WTC11 (cell line): ENCODE measurements around the gene RPL13. TPM values are rescaled to one million over a fixed set of nuclear protein-coding genes. Genes with fewer than 3 reads are reported as not detected.

Source experiments
- ATAC-seq: fragments of 200-7000 bp; cut with Tn5 transposase; 2 replicates; pipeline ENCODE4 v1.10.0; 2021; ENCODE audit warnings: mild to moderate bottlenecking, moderate library complexity
- CTCF ChIA-PET: fragments of 300-600 bp; sonication (Branson Sonifier 250); formaldehyde crosslinking; loops from one replicate; lab custom pipeline; 2021; ENCODE audit warnings: antibody characterized with exemption; lab: Charles Lee
- POLR2A ChIA-PET: fragments of 350-600 bp; sonication (Branson Sonifier 250); formaldehyde crosslinking; loops from one replicate; lab custom pipeline; 2021; ENCODE audit warnings: antibody characterized with exemption; lab: Charles Lee
- DNase-seq: peaks from one replicate; pipeline ENCODE4 v3.0.0; 2021; ENCODE audit warnings: low spot score
- H3K27ac Mint-ChIP-seq: 2 replicates; pipeline ENCODE4 v1.8.0; 2021; ENCODE audit warnings: mixed read lengths
- H3K27me3 Mint-ChIP-seq: 2 replicates; pipeline ENCODE4 v1.8.0; 2021; ENCODE audit warnings: low read depth, mild to moderate bottlenecking, moderate library complexity, mixed read lengths
- H3K36me3 Mint-ChIP-seq: 2 replicates; pipeline ENCODE4 v1.8.0; 2021; ENCODE audit warnings: mixed read lengths
- H3K4me1 Mint-ChIP-seq: 2 replicates; pipeline ENCODE4 v1.8.0; 2022; ENCODE audit warnings: mixed read lengths
- H3K4me3 Mint-ChIP-seq: 2 replicates; pipeline ENCODE4 v1.8.0; 2021; ENCODE audit warnings: mild to moderate bottlenecking, moderate library complexity, mixed read lengths
- H3K9me3 Mint-ChIP-seq: 2 replicates; pipeline ENCODE4 v1.8.0; 2021; ENCODE audit warnings: mixed read lengths
- CBFB ChIP-seq: sonication (generic); formaldehyde crosslinking; IDR thresholded peaks from 2 replicates; pipeline ENCODE4 v1.8.1; 2022; ENCODE audit warnings: mild to moderate bottlenecking, low read depth, missing genetic modification reagents
- CREB1 ChIP-seq: sonication (generic); formaldehyde crosslinking; IDR thresholded peaks from 2 replicates; pipeline ENCODE4 v1.8.0; 2023; ENCODE audit warnings: mild to moderate bottlenecking, missing genetic modification reagents
- ELF4 ChIP-seq: sonication (generic); formaldehyde crosslinking; IDR thresholded peaks from 2 replicates; pipeline ENCODE4 v1.8.1; 2022; ENCODE audit warnings: low read depth, mild to moderate bottlenecking, moderate library complexity, missing genetic modification reagents
- ESRRA ChIP-seq: sonication (generic); formaldehyde crosslinking; IDR thresholded peaks from 2 replicates; pipeline ENCODE4 v1.8.1; 2022; ENCODE audit warnings: mild to moderate bottlenecking, missing genetic modification reagents, borderline replicate concordance
- ETV6 ChIP-seq: sonication (generic); formaldehyde crosslinking; IDR thresholded peaks from 2 replicates; pipeline ENCODE4 v1.8.1; 2022; ENCODE audit warnings: mild to moderate bottlenecking, missing genetic modification reagents
- FOXP1 ChIP-seq: sonication (generic); formaldehyde crosslinking; IDR thresholded peaks from 2 replicates; pipeline ENCODE4 v1.8.0; 2022; ENCODE audit warnings: missing genetic modification reagents, mild to moderate bottlenecking, moderate library complexity, borderline replicate concordance
- HMGA2 ChIP-seq: fragments of 250-450 bp; sonication (Bioruptor Pico); IDR thresholded peaks from 2 replicates; pipeline ENCODE4 v1.4.0; 2021; ENCODE audit warnings: mild to moderate bottlenecking, moderate library complexity
- IRF2 ChIP-seq: sonication (generic); formaldehyde crosslinking; IDR thresholded peaks from 2 replicates; pipeline ENCODE4 v1.8.0; 2022; ENCODE audit warnings: low read depth, missing genetic modification reagents, borderline replicate concordance
- MXD4 ChIP-seq: fragments of 250-450 bp; sonication (Bioruptor Pico); IDR thresholded peaks from 2 replicates; pipeline ENCODE4 v1.8.0; 2021; ENCODE audit warnings: mild to moderate bottlenecking, moderate library complexity, borderline replicate concordance
- SMAD4 ChIP-seq: sonication (generic); formaldehyde crosslinking; IDR thresholded peaks from 2 replicates; pipeline ENCODE4 v1.8.0; 2022; ENCODE audit warnings: mild to moderate bottlenecking, missing genetic modification reagents
- SP1 ChIP-seq: sonication (generic); formaldehyde crosslinking; conservative IDR thresholded peaks from 2 replicates; pipeline ENCODE4 v1.8.1; 2022; ENCODE audit warnings: missing genetic modification reagents
- TCF7 ChIP-seq: sonication (generic); formaldehyde crosslinking; IDR thresholded peaks from 2 replicates; pipeline ENCODE4 v1.8.0; 2022; ENCODE audit warnings: mild to moderate bottlenecking, low read depth, missing genetic modification reagents, moderate library complexity
- TEAD1 ChIP-seq: sonication (generic); formaldehyde crosslinking; IDR thresholded peaks from 2 replicates; pipeline ENCODE4 v1.8.0; 2022; ENCODE audit warnings: mild to moderate bottlenecking, missing genetic modification reagents
- total RNA-seq: library from RNA; stranded (reverse); gene quantifications from 3 replicates; pipeline ENCODE4 v1.2.3, GENCODE V29; 2021
- TF ChIP-seq, protein P1 (sequence below): sonication (generic); formaldehyde crosslinking; IDR thresholded peaks from 2 replicates; pipeline ENCODE4 v1.8.1; 2022; ENCODE audit warnings: low read depth, missing genetic modification reagents, borderline replicate concordance
- TF ChIP-seq, protein P2 (sequence below): sonication (generic); formaldehyde crosslinking; IDR thresholded peaks from 2 replicates; pipeline ENCODE4 v1.8.0; 2023; ENCODE audit warnings: mild to moderate bottlenecking, missing genetic modification reagents
- TF ChIP-seq, protein P3 (sequence below): fragments of 250-450 bp; sonication (Bioruptor Pico); IDR thresholded peaks from 2 replicates; pipeline ENCODE4 v1.9.0; 2021; ENCODE audit warnings: mild to moderate bottlenecking, borderline replicate concordance
- TF ChIP-seq, protein P4 (sequence below): sonication (generic); formaldehyde crosslinking; conservative IDR thresholded peaks from 2 replicates; pipeline ENCODE4 v1.8.1; 2022; ENCODE audit warnings: mild to moderate bottlenecking, missing genetic modification reagents
- TF ChIP-seq, protein P5 (sequence below): sonication (generic); formaldehyde crosslinking; IDR thresholded peaks from 2 replicates; pipeline ENCODE4 v1.8.1; 2022; ENCODE audit warnings: mild to moderate bottlenecking, missing genetic modification reagents, moderate library complexity, borderline replicate concordance

Gene RPL13
- total RNA-seq, 1 experiment from 2014 or later, result 2,631 TPM

DNA sequence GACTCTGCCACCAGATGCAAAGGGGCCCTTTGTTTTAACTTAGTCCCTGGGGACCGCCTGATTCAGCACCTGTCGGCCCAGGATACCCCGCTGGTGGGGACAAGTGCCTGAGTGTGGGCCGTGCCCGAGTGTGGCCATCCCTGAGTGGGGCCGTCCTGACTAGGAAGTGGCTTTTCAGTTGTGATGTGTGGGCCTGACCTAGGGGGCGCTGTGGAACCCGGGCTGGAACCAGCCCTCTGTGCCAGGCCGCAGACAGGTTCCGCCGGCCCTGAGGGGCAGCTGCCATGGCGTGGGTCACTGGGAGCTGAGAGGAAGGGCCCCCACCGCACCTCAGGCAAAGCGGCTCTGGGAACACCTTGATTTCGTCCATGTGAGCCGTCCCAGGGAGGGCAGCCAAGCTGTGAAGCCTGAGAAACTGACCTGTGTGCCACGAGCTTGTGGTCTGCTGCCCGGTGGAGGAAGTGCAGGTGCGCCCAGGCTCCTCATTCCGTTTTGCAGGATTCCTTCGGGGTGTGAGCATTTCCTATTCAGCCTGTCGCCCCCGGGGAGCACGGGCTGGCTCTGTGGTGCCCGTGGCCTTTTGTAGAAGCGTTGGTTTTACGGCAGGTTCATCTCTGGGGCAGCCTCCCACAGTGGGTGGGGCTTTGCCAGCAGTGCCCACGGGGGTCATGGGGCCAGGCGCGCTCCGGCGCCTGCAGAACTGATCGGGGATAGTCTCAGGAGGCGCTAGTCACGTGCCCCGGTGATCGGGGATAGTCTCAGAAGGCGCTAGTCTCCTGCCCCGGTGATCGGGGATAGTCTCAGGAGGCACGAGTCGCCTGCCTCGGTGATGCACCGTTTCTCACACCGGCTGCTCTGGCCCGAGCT is 5.3 kb downstream of the RPL13 start (continued):
- peak; percentile 51; the same call in 1 of the 2 replicates for TF ChIP-seq TEAD1 (CRISPR knock-in tag)
- TF ChIP-seq IRF2, result no peak
- TF ChIP-seq, all 79 proteins: peak for 40

DNA sequence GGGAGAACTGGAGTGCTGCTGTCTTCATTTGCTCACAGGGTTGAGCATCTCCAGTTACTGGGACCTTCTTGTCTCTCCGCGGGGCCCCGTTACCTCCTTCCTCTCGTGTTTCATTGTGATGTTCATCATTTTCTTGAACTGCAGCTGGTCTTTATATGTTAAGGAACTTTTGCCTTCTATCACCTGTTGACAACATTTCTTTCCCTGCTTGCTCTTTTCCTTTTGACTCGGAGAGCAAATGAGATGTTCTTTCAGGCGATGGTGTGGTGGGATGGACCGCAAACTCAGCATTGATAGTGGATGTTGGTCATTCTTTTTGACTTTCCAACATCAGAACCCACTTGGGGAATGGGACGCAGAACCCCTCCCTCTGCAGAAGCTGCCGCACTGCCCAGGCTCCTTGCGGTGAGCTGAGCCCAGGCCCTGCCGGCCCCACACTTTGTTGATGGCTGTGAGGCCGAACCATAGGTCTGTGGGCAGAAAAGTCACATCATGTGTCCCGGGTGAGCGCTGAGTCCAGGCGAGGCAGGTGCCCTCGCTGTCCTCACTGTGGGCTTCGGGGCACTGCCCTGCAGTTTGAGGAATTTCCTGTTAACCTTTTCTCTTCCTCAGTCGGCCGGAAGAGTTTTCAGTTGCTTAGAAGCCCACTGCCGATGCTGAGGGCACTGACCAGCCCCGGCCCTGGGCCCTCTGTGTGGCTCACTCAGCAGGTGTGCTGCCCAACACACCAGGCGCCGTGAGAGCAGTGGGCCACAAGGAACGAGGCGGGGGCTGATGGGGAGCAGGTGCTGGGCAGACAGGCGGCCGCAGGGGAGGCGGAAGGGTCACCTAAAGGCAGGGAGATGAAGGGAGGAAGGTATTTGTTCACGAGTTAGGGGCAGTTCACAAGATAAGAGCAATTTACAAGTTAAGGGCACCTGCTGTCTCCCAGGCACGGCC is 7.4 kb downstream of the RPL13 start:
- CTCF ChIA-PET, result interaction anchor here (0.6 to 2.7 kb wide), 3 partner anchors 11 to 48 kb away, joined by 3 to 21 read pairs (median 3); no protein-coding TSS in a partner anchor
- ATAC-seq, result no peak

DNA sequence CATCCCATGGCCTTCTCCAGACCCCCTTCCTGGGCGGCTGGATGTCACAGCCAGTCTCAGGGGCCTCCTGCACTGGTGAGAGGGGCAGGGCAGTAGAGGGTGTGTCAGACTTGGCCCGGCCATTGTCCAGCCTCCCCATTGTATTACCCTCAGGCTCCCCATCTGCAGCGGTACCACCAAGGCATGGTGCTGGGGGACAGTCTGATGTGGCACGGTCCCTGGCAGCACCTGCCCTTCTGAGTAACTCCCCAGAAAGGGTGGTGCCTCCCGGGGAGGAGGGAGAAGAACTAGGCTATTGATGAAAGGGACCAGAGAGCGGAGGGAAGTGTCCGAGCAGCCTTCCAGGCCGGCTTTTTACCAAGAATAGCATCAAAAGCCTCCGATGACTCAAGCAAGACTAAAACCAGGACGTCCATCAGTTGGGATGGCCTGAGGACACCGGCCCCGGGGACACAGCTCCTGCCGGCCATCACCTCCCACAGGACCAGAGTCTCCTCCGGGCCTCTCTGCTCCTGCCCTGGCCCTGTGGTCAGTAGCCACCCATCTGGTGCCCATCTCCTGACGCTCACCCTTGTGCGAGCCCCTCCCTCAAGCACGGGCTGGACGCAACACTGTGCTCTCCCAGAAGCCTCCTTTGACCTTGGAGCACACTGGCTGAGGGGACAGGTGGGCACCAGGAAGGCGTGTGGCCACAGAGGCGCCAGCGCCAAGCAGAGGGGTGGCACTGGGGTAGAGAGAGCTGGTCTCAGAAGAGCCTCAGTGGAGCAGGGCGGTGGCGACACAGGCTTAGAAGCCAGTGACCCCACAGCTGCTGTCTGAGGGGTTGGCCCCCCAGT is 9.2 kb downstream of the RPL13 start:
- Mint-ChIP-seq H3K27me3 (peaks cover under 1% of the 10 kb centered on the region), H3K9me3 (no peaks in the 10 kb centered on the region), H3K36me3 (no peaks in the 10 kb centered on the region; the same call in 1 of the 2 replicates), H3K27ac (no peak overlapping the region), H3K4me3 (no peak overlapping the region), H3K4me1 (peaks cover 26% of the 10 kb centered on the region)
- ATAC-seq (no peak), DNase-seq (no peak)
- ChIA-PET CTCF (interaction anchor here (1.2 kb wide), 1 partner anchor 46 kb away, joined by 3 read pairs; no protein-coding TSS in a partner anchor), POLR2A (no interaction called here)
- TF ChIP-seq ESRRA (CRISPR knock-in tag) (no peak), CREB1 (no peak), SP1 (CRISPR knock-in tag) (no peak), CBFB (CRISPR knock-in tag) (no peak), ETV6 (CRISPR knock-in tag) (no peak), SMAD4 (CRISPR knock-in tag) (no peak)
- TF ChIP-seq, protein P1, sequence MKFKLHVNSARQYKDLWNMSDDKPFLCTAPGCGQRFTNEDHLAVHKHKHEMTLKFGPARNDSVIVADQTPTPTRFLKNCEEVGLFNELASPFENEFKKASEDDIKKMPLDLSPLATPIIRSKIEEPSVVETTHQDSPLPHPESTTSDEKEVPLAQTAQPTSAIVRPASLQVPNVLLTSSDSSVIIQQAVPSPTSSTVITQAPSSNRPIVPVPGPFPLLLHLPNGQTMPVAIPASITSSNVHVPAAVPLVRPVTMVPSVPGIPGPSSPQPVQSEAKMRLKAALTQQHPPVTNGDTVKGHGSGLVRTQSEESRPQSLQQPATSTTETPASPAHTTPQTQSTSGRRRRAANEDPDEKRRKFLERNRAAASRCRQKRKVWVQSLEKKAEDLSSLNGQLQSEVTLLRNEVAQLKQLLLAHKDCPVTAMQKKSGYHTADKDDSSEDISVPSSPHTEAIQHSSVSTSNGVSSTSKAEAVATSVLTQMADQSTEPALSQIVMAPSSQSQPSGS (CRISPR knock-in tag), result no peak
- TF ChIP-seq, protein P2, sequence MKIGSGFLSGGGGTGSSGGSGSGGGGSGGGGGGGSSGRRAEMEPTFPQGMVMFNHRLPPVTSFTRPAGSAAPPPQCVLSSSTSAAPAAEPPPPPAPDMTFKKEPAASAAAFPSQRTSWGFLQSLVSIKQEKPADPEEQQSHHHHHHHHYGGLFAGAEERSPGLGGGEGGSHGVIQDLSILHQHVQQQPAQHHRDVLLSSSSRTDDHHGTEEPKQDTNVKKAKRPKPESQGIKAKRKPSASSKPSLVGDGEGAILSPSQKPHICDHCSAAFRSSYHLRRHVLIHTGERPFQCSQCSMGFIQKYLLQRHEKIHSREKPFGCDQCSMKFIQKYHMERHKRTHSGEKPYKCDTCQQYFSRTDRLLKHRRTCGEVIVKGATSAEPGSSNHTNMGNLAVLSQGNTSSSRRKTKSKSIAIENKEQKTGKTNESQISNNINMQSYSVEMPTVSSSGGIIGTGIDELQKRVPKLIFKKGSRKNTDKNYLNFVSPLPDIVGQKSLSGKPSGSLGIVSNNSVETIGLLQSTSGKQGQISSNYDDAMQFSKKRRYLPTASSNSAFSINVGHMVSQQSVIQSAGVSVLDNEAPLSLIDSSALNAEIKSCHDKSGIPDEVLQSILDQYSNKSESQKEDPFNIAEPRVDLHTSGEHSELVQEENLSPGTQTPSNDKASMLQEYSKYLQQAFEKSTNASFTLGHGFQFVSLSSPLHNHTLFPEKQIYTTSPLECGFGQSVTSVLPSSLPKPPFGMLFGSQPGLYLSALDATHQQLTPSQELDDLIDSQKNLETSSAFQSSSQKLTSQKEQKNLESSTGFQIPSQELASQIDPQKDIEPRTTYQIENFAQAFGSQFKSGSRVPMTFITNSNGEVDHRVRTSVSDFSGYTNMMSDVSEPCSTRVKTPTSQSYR (CRISPR knock-in tag), result no peak

More for the DNA sequence above, 7.4 kb downstream of the RPL13 start:
- Mint-ChIP-seq H3K4me1 (peaks cover 34% of the 10 kb centered on the region), H3K4me3 (no peak overlapping the region), H3K27me3 (no peaks in the 10 kb centered on the region; the same call in 1 of the 2 replicates), H3K27ac (no peak overlapping the region), H3K36me3 (peaks cover 16% of the 10 kb centered on the region), H3K9me3 (no peaks in the 10 kb centered on the region)
- no peak for TF ChIP-seq TCF7 (CRISPR knock-in tag)
- no peak for TF ChIP-seq HMGA2 (CRISPR knock-in tag)
- TF ChIP-seq, protein P3, sequence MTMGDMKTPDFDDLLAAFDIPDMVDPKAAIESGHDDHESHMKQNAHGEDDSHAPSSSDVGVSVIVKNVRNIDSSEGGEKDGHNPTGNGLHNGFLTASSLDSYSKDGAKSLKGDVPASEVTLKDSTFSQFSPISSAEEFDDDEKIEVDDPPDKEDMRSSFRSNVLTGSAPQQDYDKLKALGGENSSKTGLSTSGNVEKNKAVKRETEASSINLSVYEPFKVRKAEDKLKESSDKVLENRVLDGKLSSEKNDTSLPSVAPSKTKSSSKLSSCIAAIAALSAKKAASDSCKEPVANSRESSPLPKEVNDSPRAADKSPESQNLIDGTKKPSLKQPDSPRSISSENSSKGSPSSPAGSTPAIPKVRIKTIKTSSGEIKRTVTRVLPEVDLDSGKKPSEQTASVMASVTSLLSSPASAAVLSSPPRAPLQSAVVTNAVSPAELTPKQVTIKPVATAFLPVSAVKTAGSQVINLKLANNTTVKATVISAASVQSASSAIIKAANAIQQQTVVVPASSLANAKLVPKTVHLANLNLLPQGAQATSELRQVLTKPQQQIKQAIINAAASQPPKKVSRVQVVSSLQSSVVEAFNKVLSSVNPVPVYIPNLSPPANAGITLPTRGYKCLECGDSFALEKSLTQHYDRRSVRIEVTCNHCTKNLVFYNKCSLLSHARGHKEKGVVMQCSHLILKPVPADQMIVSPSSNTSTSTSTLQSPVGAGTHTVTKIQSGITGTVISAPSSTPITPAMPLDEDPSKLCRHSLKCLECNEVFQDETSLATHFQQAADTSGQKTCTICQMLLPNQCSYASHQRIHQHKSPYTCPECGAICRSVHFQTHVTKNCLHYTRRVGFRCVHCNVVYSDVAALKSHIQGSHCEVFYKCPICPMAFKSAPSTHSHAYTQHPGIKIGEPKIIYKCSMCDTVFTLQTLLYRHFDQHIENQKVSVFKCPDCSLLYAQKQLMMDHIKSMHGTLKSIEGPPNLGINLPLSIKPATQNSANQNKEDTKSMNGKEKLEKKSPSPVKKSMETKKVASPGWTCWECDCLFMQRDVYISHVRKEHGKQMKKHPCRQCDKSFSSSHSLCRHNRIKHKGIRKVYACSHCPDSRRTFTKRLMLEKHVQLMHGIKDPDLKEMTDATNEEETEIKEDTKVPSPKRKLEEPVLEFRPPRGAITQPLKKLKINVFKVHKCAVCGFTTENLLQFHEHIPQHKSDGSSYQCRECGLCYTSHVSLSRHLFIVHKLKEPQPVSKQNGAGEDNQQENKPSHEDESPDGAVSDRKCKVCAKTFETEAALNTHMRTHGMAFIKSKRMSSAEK (CRISPR knock-in tag), result no peak
- TF ChIP-seq, protein P4, sequence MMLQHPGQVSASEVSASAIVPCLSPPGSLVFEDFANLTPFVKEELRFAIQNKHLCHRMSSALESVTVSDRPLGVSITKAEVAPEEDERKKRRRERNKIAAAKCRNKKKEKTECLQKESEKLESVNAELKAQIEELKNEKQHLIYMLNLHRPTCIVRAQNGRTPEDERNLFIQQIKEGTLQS (CRISPR knock-in tag), result no peak
- TF ChIP-seq SP1 (CRISPR knock-in tag), result no peak
- TF ChIP-seq, protein P5, sequence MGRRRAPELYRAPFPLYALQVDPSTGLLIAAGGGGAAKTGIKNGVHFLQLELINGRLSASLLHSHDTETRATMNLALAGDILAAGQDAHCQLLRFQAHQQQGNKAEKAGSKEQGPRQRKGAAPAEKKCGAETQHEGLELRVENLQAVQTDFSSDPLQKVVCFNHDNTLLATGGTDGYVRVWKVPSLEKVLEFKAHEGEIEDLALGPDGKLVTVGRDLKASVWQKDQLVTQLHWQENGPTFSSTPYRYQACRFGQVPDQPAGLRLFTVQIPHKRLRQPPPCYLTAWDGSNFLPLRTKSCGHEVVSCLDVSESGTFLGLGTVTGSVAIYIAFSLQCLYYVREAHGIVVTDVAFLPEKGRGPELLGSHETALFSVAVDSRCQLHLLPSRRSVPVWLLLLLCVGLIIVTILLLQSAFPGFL, result no peak
- no peak for TF ChIP-seq ELF4 (CRISPR knock-in tag)
- no peak for TF ChIP-seq MXD4
- no peak for TF ChIP-seq FOXP1 (CRISPR knock-in tag)
- DNase-seq, result no peak
- POLR2A ChIA-PET, result no interaction called here
